T-helper 17 cell (primary cell): ENCODE measurements around the gene ARMH4. TPM values are rescaled to one million over a fixed set of nuclear protein-coding genes. Genes with fewer than 3 reads are reported as not detected.

ENCODE experiments used
- ATAC-seq: fragments of 150-1000 bp; cut with Tn5 transposase; 2 replicates; pipeline ENCODE4 v1.10.0; 2021; ENCODE audit warnings: mild to moderate bottlenecking, moderate library complexity
- DNase-seq, 3 donors: peaks; one replicate each; pipeline versions ENCODE4 v3.0.0 to v3.0.0-alpha.2; 2020 to 2021
- H3K9me3 ChIP-seq: one replicate; pipeline ENCODE4 v1.7.0; 2013; ENCODE audit warnings: low read length, mild to moderate bottlenecking; ENCODE audit not compliant: control insufficient read depth, poor library complexity, severe bottlenecking
- H3K27ac Mint-ChIP-seq: one replicate; pipeline ENCODE4 v1.8.0; 2022; ENCODE audit warnings: mild to moderate bottlenecking, moderate library complexity, mixed read lengths
- H3K27me3 Mint-ChIP-seq: one replicate; pipeline ENCODE4 v1.8.0; 2022; ENCODE audit warnings: mixed read lengths
- H3K36me3 Mint-ChIP-seq: one replicate; pipeline ENCODE4 v1.8.0; 2022; ENCODE audit warnings: low read depth, mixed read lengths
- H3K4me1 Mint-ChIP-seq: one replicate; pipeline ENCODE4 v1.8.0; 2022; ENCODE audit warnings: mild to moderate bottlenecking, mixed read lengths
- H3K4me3 Mint-ChIP-seq: one replicate; pipeline ENCODE4 v1.8.0; 2022; ENCODE audit warnings: mild to moderate bottlenecking, moderate library complexity, mixed read lengths
- total RNA-seq, 4 donors: library from RNA in 2 of 4; stranded (reverse) in 2 of 4; gene quantifications; one replicate each; pipeline ENCODE4 v1.2.3 and lab custom pipeline; 2022 to 2026

Gene ARMH4
- total RNA-seq, 2 donors from 2014 or later: not detected

GRCh38 chr14:58107041-58107440, 45.0 kb downstream of the ARMH4 start:
- H3K9me3 ChIP-seq: no peaks in the 10 kb centered on the region
- DNase-seq (no peak), ATAC-seq (no peak)
- Mint-ChIP-seq H3K4me3 (no peak overlapping the region), H3K36me3 (no peaks in the 10 kb centered on the region), H3K4me1 (peaks cover 2% of the 10 kb centered on the region), H3K27me3 (peaks cover 47% of the 10 kb centered on the region), H3K27ac (no peak overlapping the region)

DNA sequence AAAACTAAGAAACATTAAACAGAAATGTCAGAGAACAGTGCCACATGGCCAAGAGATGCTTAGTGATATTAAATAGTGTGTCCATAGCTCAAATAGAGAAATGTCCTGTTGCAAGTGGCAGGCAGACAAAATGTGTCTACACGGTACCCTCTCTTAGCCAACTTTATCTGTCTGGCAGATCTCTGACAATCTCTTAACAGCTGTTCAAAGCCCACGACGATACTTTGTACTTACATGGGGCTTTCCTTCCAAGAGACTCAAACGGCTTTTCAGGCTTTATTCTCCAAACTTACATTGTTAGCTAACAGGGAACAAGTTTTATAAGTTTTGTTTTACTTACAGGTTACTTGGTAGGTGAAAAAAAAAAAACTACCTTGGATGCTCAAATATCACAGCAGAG, 45.6 kb downstream of the ARMH4 start:
- H3K4me1 Mint-ChIP-seq: peaks cover 2% of the 10 kb centered on the region
- H3K36me3 Mint-ChIP-seq: no peaks in the 10 kb centered on the region
- H3K27me3 Mint-ChIP-seq: peaks cover 43% of the 10 kb centered on the region
- no peaks in the 10 kb centered on the region for H3K9me3 ChIP-seq
- ATAC-seq (no peak), DNase-seq (no peak)
- H3K4me3 Mint-ChIP-seq: no peak overlapping the region
- H3K27ac Mint-ChIP-seq: no peak overlapping the region

- H3K9me3 ChIP-seq: no peaks in the 10 kb centered on the region
- H3K4me3 Mint-ChIP-seq: no peak overlapping the region
- H3K27me3 Mint-ChIP-seq: peaks cover 41% of the 10 kb centered on the region
- no peak overlapping the region for H3K27ac Mint-ChIP-seq
- ATAC-seq: no peak
- H3K4me1 Mint-ChIP-seq: peaks cover 2% of the 10 kb centered on the region
- no peaks in the 10 kb centered on the region for H3K36me3 Mint-ChIP-seq
- no peak for DNase-seq
Measured at GRCh38 chr14:58104808-58105207, 47.2 kb downstream of the ARMH4 start.

DNA sequence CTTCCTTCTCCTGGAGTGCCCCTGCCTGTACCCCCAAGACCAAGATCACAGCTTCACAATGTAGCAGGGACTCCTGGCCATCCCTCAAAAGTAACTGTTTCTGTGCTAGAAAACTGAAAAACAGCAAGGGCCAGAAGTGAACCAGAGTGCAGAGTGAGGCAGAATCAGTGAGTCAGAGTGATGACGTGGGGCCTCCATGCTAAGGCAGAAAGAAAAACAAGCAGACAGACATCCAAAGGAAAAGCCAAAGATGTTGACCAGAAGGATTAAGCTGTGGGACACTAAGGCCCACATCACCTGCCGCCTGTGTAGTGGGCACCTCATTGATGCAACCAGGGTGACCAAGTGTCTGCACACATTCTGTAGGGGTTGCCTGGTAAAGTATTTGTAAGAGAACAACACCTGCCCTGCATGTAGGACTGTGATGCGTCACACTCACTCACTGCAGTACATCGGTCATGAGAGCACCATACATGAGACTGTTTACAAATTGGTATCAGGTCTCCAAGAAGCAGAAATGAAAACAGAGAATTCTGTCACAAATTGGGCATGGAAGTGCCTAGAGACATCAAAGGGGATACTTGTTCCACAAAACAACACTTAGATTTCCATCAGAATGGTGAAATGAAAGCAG, 51.2 kb downstream of the ARMH4 start:
- H3K27ac Mint-ChIP-seq: no peak overlapping the region
- H3K36me3 Mint-ChIP-seq: no peaks in the 10 kb centered on the region
- H3K4me3 Mint-ChIP-seq: no peak overlapping the region
- peaks cover 20% of the 10 kb centered on the region for H3K27me3 Mint-ChIP-seq
- DNase-seq (no peak), ATAC-seq (no peak)
- no peaks in the 10 kb centered on the region for H3K9me3 ChIP-seq
- H3K4me1 Mint-ChIP-seq: no peaks in the 10 kb centered on the region

- H3K4me3 Mint-ChIP-seq: no peak overlapping the region
- H3K27ac Mint-ChIP-seq: no peak overlapping the region
- ATAC-seq (no peak), DNase-seq (no peak)
- H3K9me3 ChIP-seq: no peaks in the 10 kb centered on the region
- no peaks in the 10 kb centered on the region for H3K36me3 Mint-ChIP-seq
- H3K27me3 Mint-ChIP-seq: peaks cover 18% of the 10 kb centered on the region
- H3K4me1 Mint-ChIP-seq: no peaks in the 10 kb centered on the region
Measured at GRCh38 chr14:58099682-58100081, 52.3 kb downstream of the ARMH4 start.

DNA sequence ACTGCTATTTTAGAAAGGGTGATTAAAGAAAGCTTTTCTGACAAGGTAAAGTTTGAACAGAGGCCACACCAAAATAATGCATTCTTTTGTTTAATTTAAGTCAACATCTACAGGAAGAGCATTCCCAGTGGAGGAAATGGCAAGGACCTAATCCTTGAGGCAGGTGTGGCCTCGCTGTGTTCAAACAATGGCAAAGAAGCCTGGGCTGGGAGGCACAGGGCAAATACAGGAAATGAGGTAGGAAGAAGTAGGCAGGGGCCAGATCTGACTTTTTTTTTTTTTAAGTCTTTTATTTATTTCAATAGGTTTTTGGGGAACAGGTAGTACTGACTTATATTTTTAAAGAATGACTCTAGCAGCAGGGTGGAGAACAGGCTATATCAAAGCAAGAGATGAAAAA, 53.5 kb downstream of the ARMH4 start:
- H3K27me3 Mint-ChIP-seq: peaks cover 17% of the 10 kb centered on the region
- no peaks in the 10 kb centered on the region for H3K36me3 Mint-ChIP-seq
- DNase-seq (no peak), ATAC-seq (no peak)
- no peak overlapping the region for H3K27ac Mint-ChIP-seq
- no peaks in the 10 kb centered on the region for H3K4me1 Mint-ChIP-seq
- H3K9me3 ChIP-seq: no peaks in the 10 kb centered on the region
- H3K4me3 Mint-ChIP-seq: no peak overlapping the region

DNA sequence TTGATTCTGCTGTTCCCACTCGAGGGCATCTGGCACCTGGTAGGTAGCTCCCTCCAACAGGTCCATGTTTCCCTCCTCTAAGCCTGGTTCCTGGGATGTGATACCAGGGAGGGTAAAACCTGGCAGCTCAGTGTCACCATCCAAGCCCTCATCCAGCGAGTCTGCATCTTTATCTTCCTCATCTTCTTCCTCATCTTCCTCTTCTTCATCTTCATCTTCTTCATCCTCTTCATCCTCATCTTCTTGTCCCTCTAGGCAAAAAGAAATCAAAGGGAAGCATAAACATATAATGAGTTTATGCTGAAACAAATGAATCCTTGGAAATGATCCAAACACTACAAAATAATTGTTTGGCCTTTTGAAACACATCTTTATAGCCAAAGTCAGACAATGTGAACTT, 55.3 kb downstream of the ARMH4 start:
- peaks cover 23% of the 10 kb centered on the region for H3K27me3 Mint-ChIP-seq
- H3K9me3 ChIP-seq: no peaks in the 10 kb centered on the region
- no peaks in the 10 kb centered on the region for H3K4me1 Mint-ChIP-seq
- no peak overlapping the region for H3K27ac Mint-ChIP-seq
- DNase-seq (no peak), ATAC-seq (no peak)
- H3K4me3 Mint-ChIP-seq: no peak overlapping the region
- H3K36me3 Mint-ChIP-seq: peaks cover 3% of the 10 kb centered on the region

DNA sequence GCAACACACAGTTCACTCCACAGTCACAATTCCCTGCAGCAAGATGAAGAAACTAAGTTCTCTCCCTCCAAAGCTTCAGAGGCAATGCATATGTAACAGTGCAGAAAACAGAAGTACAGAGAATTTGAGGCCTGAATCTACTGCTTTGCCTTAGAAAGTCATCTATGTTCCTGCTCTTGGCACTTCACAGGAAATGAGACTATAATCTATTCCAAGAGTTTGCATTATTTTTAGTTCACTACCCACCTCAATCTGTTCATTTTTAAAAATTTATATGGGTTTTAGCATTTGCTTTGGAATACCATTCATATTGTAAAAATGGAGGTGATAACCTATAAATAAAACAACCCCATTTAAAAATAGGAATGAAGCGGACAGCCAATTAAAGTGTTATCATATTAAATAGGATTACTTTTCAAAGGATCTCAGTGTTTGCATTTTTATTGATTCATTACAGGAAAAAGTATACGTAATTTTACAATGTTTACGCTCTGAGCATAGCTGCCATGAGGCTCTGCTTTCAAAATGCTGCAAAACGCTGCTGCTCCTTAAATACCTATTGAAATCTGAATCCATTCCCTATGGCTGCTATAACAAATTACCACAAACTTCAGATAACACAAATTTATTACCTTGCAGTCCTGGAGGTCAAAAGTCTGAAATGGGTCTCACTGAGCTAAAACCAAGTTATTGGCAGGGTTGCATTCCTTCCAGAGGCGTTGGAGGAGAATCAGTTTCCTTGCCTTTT, 60.0 kb downstream of the ARMH4 start:
- Mint-ChIP-seq H3K27ac (no peak overlapping the region), H3K4me1 (no peaks in the 10 kb centered on the region), H3K27me3 (peaks cover 43% of the 10 kb centered on the region), H3K36me3 (peaks cover 3% of the 10 kb centered on the region), H3K4me3 (no peak overlapping the region)
- ATAC-seq (no peak), DNase-seq (no peak)
- H3K9me3 ChIP-seq: no peaks in the 10 kb centered on the region

DNA sequence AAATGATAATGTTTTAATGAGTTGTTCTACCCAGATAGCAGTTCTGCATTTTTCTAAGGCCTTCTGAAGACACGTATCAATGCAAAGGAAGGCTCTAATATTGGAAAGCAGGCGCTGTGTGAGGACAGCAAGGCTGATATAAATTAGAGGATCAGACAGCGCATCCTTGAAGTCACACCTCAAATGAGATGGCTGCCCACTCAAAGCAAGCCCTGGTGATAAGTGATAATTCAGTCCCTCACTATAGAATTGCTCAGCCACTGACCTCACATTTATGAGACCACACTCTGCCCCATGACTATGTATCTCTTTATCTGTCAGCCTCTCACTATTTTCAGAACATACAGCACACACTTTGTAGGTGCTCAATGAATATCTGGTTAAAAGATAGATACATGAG, 62.4 kb downstream of the ARMH4 start:
- no peak for ATAC-seq
- DNase-seq: no peak
- Mint-ChIP-seq H3K36me3 (peaks cover 5% of the 10 kb centered on the region), H3K27me3 (peaks cover 58% of the 10 kb centered on the region), H3K27ac (no peak overlapping the region), H3K4me1 (no peaks in the 10 kb centered on the region), H3K4me3 (no peak overlapping the region)
- H3K9me3 ChIP-seq: no peaks in the 10 kb centered on the region

DNA sequence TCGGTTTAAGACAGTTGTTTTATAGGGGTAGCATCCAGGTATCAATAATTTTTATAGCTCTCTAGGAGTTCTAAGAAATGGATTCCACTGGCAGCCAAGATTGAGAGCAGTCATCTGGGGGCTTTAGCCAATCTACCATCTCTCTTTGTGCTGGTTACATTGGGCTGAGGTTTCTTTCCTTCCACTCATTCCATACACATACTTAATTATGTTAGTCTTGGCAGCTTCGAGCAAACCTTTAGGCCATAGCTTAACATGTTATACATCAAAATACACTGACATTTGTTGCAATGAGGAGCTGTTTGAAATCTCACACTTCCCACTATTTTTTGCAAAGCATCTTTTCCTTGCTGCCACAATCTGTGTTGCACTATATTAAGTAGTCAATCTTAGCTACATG, 63.1 kb downstream of the ARMH4 start:
- no peaks in the 10 kb centered on the region for H3K9me3 ChIP-seq
- DNase-seq (no peak), ATAC-seq (no peak)
- H3K27me3 Mint-ChIP-seq: peaks cover 61% of the 10 kb centered on the region
- H3K27ac Mint-ChIP-seq: no peak overlapping the region
- no peak overlapping the region for H3K4me3 Mint-ChIP-seq
- no peaks in the 10 kb centered on the region for H3K4me1 Mint-ChIP-seq
- peaks cover 5% of the 10 kb centered on the region for H3K36me3 Mint-ChIP-seq

- no peaks in the 10 kb centered on the region for H3K4me1 Mint-ChIP-seq
- H3K27me3 Mint-ChIP-seq: peaks cover 71% of the 10 kb centered on the region
- H3K27ac Mint-ChIP-seq: no peak overlapping the region
- DNase-seq (no peak), ATAC-seq (no peak)
- H3K36me3 Mint-ChIP-seq: peaks cover 2% of the 10 kb centered on the region
- H3K9me3 ChIP-seq: no peaks in the 10 kb centered on the region
- no peak overlapping the region for H3K4me3 Mint-ChIP-seq
Measured at GRCh38 chr14:58085877-58086276, 66.1 kb downstream of the ARMH4 start.

GRCh38 chr14:58082491-58083098, 69.4 kb downstream of the ARMH4 start:
- no peak for ATAC-seq
- DNase-seq: no peak
- peaks cover 72% of the 10 kb centered on the region for H3K27me3 Mint-ChIP-seq
- H3K27ac Mint-ChIP-seq: no peak overlapping the region
- peaks cover 2% of the 10 kb centered on the region for H3K36me3 Mint-ChIP-seq
- no peaks in the 10 kb centered on the region for H3K4me1 Mint-ChIP-seq
- H3K4me3 Mint-ChIP-seq: no peak overlapping the region
- H3K9me3 ChIP-seq: no peaks in the 10 kb centered on the region

- DNase-seq: no peak
- H3K4me1 Mint-ChIP-seq: no peaks in the 10 kb centered on the region
- peaks cover 69% of the 10 kb centered on the region for H3K27me3 Mint-ChIP-seq
- H3K9me3 ChIP-seq: no peaks in the 10 kb centered on the region
- H3K36me3 Mint-ChIP-seq: peaks cover 2% of the 10 kb centered on the region
- ATAC-seq: no peak
- H3K4me3 Mint-ChIP-seq: no peak overlapping the region
- no peak overlapping the region for H3K27ac Mint-ChIP-seq
Measured at GRCh38 chr14:58082011-58082410, 70.0 kb downstream of the ARMH4 start.

DNA sequence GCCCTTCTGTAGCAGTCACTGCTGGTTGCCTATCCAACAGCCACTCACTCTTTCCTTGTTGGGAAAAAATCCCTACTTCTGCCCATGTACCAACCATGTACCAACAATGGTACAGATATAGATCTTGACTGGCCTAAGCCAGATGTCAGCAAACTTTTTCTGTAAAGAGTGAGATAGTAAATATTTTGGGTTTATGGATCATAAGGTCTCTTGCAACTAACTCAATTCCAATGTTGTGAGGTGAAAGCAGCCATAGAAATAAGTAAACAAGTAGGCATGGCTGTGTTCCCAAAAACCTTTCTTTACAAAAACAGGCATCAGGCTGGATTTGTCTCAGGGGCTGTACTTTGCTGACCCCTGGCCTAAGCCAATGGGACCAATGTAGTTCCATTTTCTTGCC, 73.5 kb downstream of the ARMH4 start:
- Mint-ChIP-seq H3K4me1 (no peaks in the 10 kb centered on the region), H3K27ac (no peak overlapping the region), H3K27me3 (peaks cover 49% of the 10 kb centered on the region), H3K4me3 (no peak overlapping the region), H3K36me3 (no peaks in the 10 kb centered on the region)
- H3K9me3 ChIP-seq: no peaks in the 10 kb centered on the region
- ATAC-seq: no peak
- no peak for DNase-seq
